Measurements from ENCODE around the gene RPL35. TPM values are rescaled to one million over a fixed set of nuclear protein-coding genes. Genes with fewer than 3 reads are reported as not detected.

The RPL35 gene
- total RNA-seq, 4 donors from 2014 or later: 462 to 1,338 (median 588) TPM

DNA sequence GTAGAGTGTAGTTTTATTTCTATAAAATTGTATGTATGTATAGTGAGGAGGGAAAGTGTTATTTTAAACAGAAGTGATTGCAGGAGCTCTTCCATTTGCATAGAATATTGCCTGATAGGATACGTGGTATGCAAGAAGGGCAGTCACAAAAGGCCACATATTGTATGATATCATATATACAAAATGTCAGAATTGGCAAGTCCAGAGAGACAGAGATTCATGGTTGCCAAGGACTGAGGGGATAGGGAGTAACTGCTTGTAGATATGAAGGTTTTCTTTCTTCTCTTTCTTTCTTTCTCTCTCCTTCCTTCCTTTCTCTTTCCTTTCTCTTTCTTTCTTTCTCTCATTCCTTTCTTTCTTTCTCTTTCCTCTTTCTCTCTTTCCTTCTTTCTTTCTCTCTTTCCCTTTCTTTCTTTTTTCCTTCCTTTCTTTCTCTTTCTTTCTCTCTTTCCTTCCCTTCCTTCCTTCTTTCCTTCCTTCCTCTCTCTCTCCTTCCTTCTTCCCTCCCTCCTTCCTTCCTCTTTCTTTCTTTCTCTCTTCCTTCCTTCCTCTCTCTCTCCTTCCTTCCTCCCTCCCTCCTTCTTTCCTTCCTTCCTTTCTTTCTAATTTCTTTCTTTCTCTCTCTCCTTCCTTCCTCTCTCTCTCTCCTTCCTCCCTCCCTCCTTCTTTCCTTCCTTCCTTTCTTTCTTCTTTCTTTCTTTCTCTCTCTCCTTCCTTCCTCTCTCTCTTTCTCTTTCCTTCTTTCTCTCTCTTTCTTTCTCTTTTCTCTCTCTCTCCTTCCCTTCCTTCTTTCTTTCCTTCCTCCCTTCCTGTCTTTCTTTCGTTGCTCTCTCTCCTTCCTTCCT, 33.0 kb downstream of the RPL35 start:
- H3K27ac ChIP-seq: no peak overlapping the region
- H3K27me3 ChIP-seq: no peaks in the 10 kb centered on the region
- TF ChIP-seq, protein P1, sequence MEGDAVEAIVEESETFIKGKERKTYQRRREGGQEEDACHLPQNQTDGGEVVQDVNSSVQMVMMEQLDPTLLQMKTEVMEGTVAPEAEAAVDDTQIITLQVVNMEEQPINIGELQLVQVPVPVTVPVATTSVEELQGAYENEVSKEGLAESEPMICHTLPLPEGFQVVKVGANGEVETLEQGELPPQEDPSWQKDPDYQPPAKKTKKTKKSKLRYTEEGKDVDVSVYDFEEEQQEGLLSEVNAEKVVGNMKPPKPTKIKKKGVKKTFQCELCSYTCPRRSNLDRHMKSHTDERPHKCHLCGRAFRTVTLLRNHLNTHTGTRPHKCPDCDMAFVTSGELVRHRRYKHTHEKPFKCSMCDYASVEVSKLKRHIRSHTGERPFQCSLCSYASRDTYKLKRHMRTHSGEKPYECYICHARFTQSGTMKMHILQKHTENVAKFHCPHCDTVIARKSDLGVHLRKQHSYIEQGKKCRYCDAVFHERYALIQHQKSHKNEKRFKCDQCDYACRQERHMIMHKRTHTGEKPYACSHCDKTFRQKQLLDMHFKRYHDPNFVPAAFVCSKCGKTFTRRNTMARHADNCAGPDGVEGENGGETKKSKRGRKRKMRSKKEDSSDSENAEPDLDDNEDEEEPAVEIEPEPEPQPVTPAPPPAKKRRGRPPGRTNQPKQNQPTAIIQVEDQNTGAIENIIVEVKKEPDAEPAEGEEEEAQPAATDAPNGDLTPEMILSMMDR (IDR thresholded peaks at IDR 0.05): no peak
- TF ChIP-seq POLR2A (IDR thresholded peaks at IDR 0.05): no peak
- no peak for DNase-seq
- H3K36me3 ChIP-seq: no peaks in the 10 kb centered on the region
- no peaks in the 10 kb centered on the region for H3K9me3 ChIP-seq
- no peak overlapping the region for H3K4me3 ChIP-seq
- H3K4me1 ChIP-seq: no peaks in the 10 kb centered on the region

DNA sequence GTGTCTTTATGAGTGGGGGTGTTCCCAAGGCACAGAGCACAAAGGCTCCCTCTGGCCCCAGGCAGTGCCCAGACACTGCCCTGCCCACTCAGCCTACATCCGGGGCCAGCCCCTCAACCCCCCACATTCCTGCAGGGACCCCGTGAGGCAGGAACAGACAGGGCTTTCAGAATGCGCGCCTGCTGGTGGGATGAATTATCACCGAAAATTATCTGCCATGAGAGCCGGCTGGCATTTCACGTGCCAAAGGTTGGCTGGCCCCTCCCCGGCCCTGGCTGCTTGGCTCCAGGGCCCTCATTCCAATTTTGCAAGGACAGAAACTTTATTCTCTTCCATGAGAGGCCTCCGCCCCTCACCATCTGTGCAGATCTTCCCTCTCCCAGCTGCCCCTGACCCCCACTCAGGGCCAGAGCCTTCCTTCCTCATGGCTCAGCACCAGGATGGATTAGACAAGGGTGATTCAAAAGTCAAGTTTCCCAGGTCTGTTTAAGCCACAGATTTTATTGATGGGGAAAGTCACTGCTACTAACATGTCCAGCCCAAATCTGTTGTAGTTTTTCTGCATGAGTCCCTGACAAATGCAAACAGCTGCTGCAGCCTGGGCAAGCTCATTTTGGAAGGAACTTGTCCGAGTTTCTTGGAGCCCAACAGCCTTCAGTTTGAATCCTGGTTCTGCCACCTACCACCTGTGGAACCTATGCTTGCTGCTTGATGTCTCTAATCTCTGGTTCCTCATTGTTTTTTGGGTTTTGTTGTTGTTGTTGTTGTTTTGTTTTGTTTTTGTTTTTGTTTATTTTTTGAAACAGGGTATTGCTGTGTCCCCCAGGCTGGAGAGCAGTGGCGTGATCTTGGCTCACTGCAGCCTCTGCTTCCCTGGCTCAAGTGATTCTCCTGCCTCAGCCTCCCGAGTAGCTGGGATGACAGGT, 40.8 kb downstream of the RPL35 start:
- TF ChIP-seq POLR2A (IDR thresholded peaks at IDR 0.05): no peak
- TF ChIP-seq, protein P1 (IDR thresholded peaks at IDR 0.05): peak in 2 of 6 experiments; percentile 2 to 7

DNA sequence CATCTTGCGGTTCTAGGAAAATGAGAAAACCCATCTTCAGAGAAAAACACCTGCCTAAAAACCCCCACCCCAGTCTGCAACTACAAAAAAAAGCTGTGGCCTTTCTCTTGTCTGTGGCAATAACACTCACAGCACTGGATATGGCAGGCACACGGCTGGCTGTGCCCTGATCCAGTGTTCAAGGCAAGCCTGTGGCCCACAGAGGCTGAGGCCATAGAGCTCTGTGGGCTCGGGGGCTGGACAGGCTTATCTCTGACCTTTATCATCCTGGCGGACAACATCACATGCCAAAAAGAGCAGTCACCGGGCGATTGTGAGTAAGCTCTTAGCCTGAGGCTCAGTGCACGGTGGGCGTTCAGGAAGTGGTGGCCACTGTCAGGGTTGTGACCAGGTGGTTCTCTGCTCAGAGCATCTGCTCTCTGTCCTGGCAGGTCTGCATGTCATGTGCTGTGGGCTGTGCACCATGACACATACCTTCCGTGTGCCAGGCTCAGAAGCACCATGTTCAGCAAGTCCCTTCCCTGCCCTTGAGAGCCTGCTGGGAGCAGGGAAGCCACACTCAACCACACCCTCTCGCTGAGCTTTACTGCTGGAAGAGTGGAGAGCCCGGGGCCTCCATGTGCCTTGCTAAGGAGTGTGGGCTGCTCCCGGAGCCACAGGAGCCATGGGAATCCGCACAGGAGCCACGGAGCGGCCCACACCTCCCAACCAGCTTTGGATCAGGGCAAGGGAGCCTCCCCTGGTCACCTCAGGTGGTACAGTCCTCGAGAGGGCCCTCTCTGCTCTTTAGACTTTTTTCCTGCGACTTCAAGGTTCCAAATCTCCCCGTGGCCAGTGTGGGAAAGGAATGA, 43.1 kb downstream of the RPL35 start:
- no peak overlapping the region for H3K27ac ChIP-seq
- no peaks in the 10 kb centered on the region for H3K9me3 ChIP-seq

More for the DNA sequence above, 40.8 kb downstream of the RPL35 start:
- Histone ChIP-seq H3K27me3 (no peaks in the 10 kb centered on the region), H3K4me1 (no peaks in the 10 kb centered on the region), H3K36me3 (no peaks in the 10 kb centered on the region), H3K9me3 (no peaks in the 10 kb centered on the region), H3K4me3 (no peak overlapping the region), H3K27ac (no peak overlapping the region)
- no peak for DNase-seq

DNA sequence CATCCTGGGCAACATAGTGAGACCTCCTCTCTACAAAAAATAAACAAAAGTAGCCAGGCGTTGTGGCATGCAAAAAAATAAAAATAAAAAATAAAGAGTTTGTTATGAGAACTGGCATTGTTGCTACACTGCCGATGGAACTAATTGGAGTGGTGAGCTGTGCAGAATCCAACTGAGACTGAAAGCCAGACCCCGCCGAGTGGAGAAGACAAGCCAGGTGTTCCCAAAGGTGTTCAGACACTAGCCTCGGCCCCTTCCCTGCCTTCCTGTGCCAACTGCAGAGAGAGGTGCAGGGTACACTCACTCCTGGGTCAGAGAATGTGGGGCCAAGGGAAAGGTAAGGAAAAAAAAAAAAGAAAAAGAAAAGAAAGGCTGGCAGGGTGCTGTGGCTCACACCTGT, 46.2 kb downstream of the RPL35 start:
- TF ChIP-seq, protein P1 (IDR thresholded peaks at IDR 0.05): no peak
- TF ChIP-seq POLR2A (IDR thresholded peaks at IDR 0.05): no peak
- H3K27me3 ChIP-seq: no peaks in the 10 kb centered on the region
- no peak overlapping the region for H3K4me3 ChIP-seq
- H3K4me1 ChIP-seq: peaks cover 0 to 6% (median 0%) of the 10 kb centered on the region in 4 donors
- no peak for DNase-seq
- no peaks in the 10 kb centered on the region for H3K36me3 ChIP-seq
- H3K9me3 ChIP-seq: no peaks in the 10 kb centered on the region
- no peak overlapping the region for H3K27ac ChIP-seq

More for the DNA sequence above, 43.1 kb downstream of the RPL35 start:
- TF ChIP-seq, protein P1 (IDR thresholded peaks at IDR 0.05): no peak
- TF ChIP-seq POLR2A (IDR thresholded peaks at IDR 0.05): no peak
- H3K27me3 ChIP-seq: no peaks in the 10 kb centered on the region
- no peak for DNase-seq
- H3K4me1 ChIP-seq: no peaks in the 10 kb centered on the region
- H3K4me3 ChIP-seq: no peak overlapping the region
- no peaks in the 10 kb centered on the region for H3K36me3 ChIP-seq

DNA sequence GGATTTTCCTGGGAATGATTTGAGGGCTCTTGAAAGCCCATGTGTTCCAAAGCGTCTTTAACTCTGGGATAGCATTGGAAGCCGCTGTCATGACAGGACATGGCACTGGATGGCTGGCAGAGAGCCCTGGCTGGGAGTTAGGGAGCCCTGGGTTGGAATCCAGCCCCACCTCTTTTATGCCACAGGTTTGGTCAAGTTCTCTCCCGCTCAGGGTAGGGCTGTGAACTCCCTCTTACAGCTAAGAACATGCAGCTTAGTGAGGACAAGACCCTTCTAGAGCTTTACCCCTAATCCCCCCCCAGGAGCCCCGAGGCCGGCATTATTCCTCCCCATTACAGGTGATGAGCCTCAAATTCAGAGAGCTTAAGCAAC, 47.6 kb downstream of the RPL35 start:
- H3K9me3 ChIP-seq: no peaks in the 10 kb centered on the region
- H3K27ac ChIP-seq: no peak overlapping the region
- no peaks in the 10 kb centered on the region for H3K27me3 ChIP-seq
- no peak overlapping the region for H3K4me3 ChIP-seq
- no peak for DNase-seq
- TF ChIP-seq, protein P1 (IDR thresholded peaks at IDR 0.05): no peak
- no peak for TF ChIP-seq POLR2A (IDR thresholded peaks at IDR 0.05)
- H3K36me3 ChIP-seq: no peaks in the 10 kb centered on the region
- peaks cover 0 to 6% (median 0%) of the 10 kb centered on the region in 4 donors for H3K4me1 ChIP-seq

Measured in Peyer's patch (tissue), 4 donors.